Neuron (in vitro differentiated cells): ENCODE measurements around the gene AZU1.
"Not testable (repeated sequence)": the region's sequence is repeated elsewhere in the genome, so short reads cannot be mapped to it uniquely, and the experiment has no call there.

Source experiments
- H2AFZ ChIP-seq: one replicate; pipeline ENCODE4 v1.6.1; 2013; ENCODE audit warnings: low read depth, mild to moderate bottlenecking, inconsistent platforms, low read length, moderate library complexity
- H3K27me3 ChIP-seq: one replicate; pipeline ENCODE4 v1.6.1; 2013; ENCODE audit warnings: low read length; ENCODE audit not compliant: insufficient read depth
- H3K36me3 ChIP-seq: one replicate; pipeline ENCODE4 v1.6.1; 2013; ENCODE audit warnings: low read length; ENCODE audit not compliant: insufficient read depth
- H3K4me1 ChIP-seq: one replicate; pipeline ENCODE4 v1.6.1; 2013; ENCODE audit warnings: low read length; ENCODE audit not compliant: insufficient read depth
- H3K4me3 ChIP-seq: 2 replicates; pipeline ENCODE4 v1.5.1; 2013; ENCODE audit warnings: mild to moderate bottlenecking, low read length, moderate library complexity
- H3K9me3 ChIP-seq: one replicate; pipeline ENCODE4 v1.6.1; 2013; ENCODE audit warnings: low read length

Gene AZU1

DNA sequence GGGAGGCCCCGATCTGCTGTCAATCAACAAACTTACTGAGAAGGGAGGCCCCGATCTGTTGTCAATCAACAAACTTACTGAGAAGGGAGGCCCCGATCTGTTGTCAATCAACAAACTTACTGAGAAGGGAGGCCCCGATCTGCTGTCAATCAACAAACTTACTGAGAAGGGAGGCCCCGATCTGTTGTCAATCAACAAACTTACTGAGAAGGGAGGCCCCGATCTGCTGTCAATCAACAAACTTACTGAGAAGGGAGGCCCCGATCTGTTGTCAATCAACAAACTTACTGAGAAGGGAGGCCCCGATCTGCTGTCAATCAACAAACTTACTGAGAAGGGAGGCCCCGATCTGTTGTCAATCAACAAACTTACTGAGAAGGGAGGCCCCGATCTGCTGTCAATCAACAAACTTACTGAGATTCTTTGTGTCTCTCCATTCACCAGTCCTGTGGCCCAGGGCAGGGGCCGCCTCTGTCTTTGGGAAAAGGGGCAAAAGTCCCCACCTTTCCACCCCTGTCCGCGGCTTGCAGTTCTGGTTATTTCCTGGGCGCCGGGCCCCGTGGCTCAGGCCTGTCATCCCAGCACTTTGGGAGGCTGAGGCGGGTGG is 26.1 kb downstream of the AZU1 start:
- H3K4me1 ChIP-seq, H3K27me3 ChIP-seq, H3K4me3 ChIP-seq, H3K9me3 ChIP-seq, H3K36me3 ChIP-seq, H2AFZ ChIP-seq: not testable (repeated sequence)

DNA sequence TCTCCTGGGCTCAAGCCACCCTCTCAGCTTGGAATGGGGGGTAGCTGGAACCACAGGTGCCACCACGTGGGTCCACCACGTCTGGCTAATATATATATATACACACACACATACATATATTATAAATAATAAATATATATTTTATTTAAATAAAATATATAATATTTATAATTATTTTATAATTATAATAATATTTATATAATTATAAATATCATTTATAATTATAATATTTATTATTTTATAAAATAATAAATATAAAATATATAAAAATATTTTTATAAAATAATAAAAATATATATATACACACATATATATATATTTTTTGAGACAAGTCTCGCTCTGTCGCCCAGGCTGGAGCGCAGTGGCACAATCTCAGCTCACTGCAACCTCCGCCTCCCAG is 26.9 kb downstream of the AZU1 start:
- H2AFZ ChIP-seq: no peak overlapping the region
- no peaks in the 10 kb centered on the region for H3K4me1 ChIP-seq
- H3K27me3 ChIP-seq: no peaks in the 10 kb centered on the region
- H3K9me3 ChIP-seq: no peaks in the 10 kb centered on the region
- no peak overlapping the region for H3K4me3 ChIP-seq
- no peaks in the 10 kb centered on the region for H3K36me3 ChIP-seq

DNA sequence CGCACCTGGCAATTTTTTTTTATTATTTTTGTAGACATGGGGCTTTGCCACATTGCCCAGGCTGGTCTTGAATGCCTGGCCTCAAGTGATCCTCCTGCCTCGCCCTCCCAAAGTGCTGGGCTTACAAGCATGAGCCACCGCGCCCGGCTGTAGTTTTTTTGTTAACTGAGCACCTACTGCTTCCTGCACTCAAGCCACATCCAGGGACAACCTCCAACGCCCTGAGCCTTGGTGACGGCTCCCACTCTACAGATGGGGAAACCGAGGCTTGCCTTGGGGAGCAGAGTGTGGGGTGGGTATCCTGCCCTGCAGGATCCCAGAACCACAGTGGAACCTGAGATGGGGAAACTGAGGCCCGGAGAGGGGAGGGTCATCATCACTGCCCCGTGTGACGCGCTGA is 27.5 kb downstream of the AZU1 start:
- peaks cover 2% of the 10 kb centered on the region for H3K4me1 ChIP-seq
- peaks cover 2% of the 10 kb centered on the region for H3K27me3 ChIP-seq

DNA sequence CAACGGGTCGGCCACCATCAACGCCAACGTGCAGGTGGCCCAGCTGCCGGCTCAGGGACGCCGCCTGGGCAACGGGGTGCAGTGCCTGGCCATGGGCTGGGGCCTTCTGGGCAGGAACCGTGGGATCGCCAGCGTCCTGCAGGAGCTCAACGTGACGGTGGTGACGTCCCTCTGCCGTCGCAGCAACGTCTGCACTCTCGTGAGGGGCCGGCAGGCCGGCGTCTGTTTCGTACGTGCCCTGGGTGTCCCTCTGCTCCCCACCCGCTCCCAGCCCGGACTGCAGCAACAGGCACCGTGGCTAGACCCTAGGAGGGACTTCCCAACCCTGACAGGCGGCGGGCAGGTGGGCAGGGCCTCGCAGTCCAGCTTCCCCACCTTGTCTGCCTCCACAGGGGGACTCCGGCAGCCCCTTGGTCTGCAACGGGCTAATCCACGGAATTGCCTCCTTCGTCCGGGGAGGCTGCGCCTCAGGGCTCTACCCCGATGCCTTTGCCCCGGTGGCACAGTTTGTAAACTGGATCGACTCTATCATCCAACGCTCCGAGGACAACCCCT is 28.0 kb downstream of the AZU1 start:
- H3K4me1 ChIP-seq: peaks cover 2% of the 10 kb centered on the region
- no peak overlapping the region for H2AFZ ChIP-seq
- peaks cover 2% of the 10 kb centered on the region for H3K27me3 ChIP-seq
- no peaks in the 10 kb centered on the region for H3K9me3 ChIP-seq
- H3K36me3 ChIP-seq: no peaks in the 10 kb centered on the region
- no peak overlapping the region for H3K4me3 ChIP-seq

More for the DNA sequence above, 27.5 kb downstream of the AZU1 start:
- Histone ChIP-seq H3K9me3 (no peaks in the 10 kb centered on the region), H3K4me3 (no peak overlapping the region), H2AFZ (no peak overlapping the region), H3K36me3 (no peaks in the 10 kb centered on the region)

DNA sequence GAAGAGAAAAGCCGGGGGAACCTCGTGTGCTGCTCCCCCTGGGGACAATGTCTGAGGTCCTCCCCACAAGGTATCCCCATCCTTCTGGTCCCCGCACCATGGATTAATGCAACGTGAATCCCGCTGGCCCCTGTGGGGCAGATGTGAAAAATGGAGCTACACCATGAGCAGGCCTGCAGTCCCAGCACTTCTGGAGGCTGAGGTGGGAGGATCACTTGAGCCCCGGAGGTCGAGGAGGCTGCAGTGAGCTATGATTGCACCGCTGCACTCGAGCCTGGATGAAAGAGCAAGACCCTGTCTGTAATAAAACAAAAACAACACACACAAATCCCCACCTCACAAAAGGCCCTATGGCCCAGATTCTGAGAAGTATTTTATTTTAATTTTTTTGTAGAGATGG is 30.6 kb downstream of the AZU1 start:
- Histone ChIP-seq H3K27me3 (peaks cover 2% of the 10 kb centered on the region), H2AFZ (no peak overlapping the region), H3K9me3 (no peaks in the 10 kb centered on the region), H3K4me1 (peaks cover 2% of the 10 kb centered on the region), H3K36me3 (no peaks in the 10 kb centered on the region), H3K4me3 (no peak overlapping the region)

DNA sequence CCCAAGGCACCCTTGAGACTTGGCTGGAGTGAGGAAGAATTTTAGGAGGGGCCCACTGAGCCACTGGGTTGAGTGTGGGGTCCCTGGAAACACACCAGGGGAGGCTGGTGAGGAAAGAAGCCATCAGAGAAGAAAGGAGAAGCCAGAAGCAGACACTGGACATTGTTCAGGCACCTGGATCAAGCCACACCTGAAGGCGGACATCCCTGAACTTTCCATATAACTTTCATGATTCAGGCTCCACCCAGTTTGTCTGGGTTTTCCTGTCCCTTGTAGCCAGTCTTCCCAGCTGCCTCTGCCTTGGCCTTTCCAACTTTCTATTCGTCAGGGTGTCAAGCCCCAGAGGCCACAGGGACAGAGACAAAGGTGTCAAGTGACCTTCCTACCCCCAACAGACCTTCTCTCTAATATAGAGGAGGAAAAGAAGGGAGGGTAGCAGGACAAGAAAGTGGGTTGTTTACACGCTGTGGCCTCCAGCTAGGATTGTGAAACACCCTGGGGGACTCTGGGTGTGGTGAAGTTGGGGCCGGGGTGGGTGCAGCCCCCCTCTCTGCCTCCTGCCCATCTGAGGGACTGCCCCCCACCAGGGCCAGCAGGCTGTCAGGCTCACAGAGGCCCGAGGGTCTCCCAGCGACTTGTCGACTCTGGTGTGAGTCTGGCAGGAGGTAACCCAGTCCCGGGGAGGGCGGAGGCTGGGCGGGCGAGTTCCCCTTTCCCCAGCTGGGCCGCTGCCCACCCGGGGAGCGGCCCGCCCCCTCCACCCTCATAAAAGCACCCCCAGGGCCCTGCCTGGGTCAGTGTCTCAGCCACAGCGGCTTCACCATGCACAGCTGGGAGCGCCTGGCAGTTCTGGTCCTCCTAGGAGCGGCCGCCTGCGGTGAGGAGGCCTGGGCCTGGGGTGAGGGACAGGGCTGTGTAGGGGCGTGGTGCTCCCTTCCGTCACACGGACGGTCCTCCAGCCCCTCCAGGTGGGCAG is 31.5 kb downstream of the AZU1 start, which contains the start of gene CFD:
TSS of gene CFD (plus strand) at position 797 of the 976 bp plus-strand sequence. CDS start at position 823, 26 bp downstream.
- H3K4me1 ChIP-seq: peaks cover 2% of the 10 kb centered on the region
- peak within 1 kb of the TSS; percentile 26 for H3K4me3 ChIP-seq
- H3K27me3 ChIP-seq: peaks cover 2% of the 10 kb centered on the region
- H3K9me3 ChIP-seq: no peaks in the 10 kb centered on the region
- no peaks in the 10 kb centered on the region for H3K36me3 ChIP-seq
- no peak within 1 kb of the TSS for H2AFZ ChIP-seq

DNA sequence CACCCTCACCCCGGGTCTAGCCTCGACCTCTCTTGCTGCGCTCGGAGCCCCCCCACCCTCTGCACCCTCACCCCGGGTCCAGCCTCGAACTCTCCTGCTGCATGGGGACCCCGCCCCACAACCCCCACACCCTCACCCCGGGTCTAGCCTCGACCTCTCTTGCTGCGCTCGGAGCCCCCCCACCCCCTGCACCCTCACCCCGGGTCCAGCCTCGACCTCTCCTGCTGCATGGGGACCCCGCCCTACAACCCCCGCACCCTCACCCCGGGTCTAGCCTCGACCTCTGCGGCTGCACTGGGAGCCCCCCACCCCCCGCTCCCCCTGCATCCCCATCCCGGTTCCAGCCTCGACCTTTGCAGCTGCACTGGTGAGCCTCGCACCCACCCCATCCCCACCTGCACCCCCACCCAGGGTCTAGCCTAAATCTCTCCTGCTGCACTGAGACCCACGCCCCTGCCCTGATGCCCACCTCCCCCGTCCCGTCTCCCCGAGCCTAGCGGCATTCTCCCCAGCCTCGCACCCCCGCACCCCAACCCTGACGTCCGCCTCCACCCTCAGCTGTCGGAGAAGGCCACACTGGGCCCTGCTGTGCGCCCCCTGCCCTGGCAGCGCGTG is 33.6 kb downstream of the AZU1 start:
- Histone ChIP-seq H2AFZ (no peak overlapping the region), H3K4me3 (no peak overlapping the region), H3K27me3 (peaks cover 2% of the 10 kb centered on the region), H3K9me3 (no peaks in the 10 kb centered on the region), H3K36me3 (no peaks in the 10 kb centered on the region), H3K4me1 (peaks cover 2% of the 10 kb centered on the region)

DNA sequence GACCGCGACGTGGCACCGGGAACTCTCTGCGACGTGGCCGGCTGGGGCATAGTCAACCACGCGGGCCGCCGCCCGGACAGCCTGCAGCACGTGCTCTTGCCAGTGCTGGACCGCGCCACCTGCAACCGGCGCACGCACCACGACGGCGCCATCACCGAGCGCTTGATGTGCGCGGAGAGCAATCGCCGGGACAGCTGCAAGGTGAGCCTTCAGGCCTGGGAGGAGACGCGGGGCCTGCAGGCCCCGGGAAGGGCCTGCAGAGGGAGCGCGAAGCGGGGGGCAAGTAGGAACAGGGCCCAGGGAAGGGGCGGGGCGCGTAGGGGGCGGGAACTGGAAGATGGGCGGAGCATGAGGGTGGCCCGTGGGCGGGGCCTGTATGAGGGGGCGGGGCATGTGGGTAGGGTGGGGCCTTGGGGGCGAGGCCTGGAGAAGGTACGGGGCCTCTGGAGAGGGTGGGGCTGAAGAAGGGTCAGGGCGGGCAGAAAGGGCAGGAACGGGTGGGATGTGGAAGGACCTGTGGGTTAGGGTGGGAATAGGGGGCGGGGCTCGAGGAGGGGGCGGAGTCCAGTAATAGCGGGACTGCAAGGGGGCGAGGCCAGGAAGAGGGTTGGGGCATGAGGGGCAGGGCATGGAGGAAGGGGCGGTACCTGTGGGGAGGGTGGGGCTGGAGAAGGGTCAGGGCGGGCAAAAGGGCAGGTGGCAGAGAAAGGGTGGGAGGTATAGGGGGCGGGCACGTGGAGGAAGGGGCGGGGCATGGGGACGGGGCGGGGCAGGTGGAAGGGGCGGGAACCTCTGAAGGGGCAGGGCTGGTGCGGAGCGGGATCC is 34.3 kb downstream of the AZU1 start:
- H3K27me3 ChIP-seq: peaks cover 2% of the 10 kb centered on the region
- no peaks in the 10 kb centered on the region for H3K9me3 ChIP-seq
- H3K36me3 ChIP-seq: no peaks in the 10 kb centered on the region
- no peak overlapping the region for H3K4me3 ChIP-seq
- peaks cover 2% of the 10 kb centered on the region for H3K4me1 ChIP-seq
- no peak overlapping the region for H2AFZ ChIP-seq

DNA sequence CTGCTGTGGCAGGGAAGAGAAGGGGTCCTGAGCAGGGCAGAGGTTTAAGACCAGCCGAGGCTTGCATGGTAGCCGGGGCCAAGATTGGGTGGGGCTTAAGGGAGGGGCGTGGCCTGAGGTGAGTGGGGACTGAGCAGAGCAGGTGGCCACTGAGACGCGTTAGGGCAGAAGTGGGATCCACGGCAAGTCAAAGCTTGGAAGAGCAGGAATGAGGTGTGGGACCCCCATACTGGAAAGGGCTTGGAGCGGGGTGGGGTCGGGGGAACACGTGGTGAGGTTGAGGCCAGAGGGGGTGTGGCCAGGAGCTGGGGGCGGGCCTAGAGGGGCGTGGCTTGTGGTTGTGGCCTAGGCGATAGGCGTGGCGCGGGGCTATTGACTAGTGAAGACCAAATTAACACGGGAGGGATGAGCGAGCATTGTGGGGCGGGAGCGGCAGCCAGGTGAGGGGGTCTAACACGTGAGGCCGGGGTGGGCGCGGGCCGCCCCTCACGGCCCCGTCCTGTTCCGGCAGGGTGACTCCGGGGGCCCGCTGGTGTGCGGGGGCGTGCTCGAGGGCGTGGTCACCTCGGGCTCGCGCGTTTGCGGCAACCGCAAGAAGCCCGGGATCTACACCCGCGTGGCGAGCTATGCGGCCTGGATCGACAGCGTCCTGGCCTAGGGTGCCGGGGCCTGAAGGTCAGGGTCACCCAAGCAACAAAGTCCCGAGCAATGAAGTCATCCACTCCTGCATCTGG is 35.1 kb downstream of the AZU1 start:
- peaks cover 2% of the 10 kb centered on the region for H3K27me3 ChIP-seq

DNA sequence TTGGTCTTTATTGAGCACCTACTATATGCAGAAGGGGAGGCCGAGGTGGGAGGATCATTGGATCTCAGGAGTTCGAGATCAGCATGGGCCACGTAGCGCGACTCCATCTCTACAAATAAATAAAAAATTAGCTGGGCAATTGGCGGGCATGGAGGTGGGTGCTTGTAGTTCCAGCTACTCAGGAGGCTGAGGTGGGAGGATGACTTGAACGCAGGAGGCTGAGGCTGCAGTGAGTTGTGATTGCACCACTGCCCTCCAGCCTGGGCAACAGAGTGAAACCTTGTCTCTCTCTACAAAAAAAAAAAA is 35.6 kb downstream of the AZU1 start:
- H3K36me3 ChIP-seq: peaks cover 13% of the 10 kb centered on the region
- peaks cover 2% of the 10 kb centered on the region for H3K27me3 ChIP-seq
- peaks cover 1% of the 10 kb centered on the region for H3K9me3 ChIP-seq
- H2AFZ ChIP-seq: no peak overlapping the region
- H3K4me3 ChIP-seq: no peak overlapping the region
- peaks cover 2% of the 10 kb centered on the region for H3K4me1 ChIP-seq

More for the DNA sequence above, 35.1 kb downstream of the AZU1 start:
- Histone ChIP-seq H2AFZ (no peak overlapping the region), H3K4me3 (no peak overlapping the region), H3K36me3 (peaks cover 7% of the 10 kb centered on the region), H3K4me1 (peaks cover 2% of the 10 kb centered on the region), H3K9me3 (no peaks in the 10 kb centered on the region)

DNA sequence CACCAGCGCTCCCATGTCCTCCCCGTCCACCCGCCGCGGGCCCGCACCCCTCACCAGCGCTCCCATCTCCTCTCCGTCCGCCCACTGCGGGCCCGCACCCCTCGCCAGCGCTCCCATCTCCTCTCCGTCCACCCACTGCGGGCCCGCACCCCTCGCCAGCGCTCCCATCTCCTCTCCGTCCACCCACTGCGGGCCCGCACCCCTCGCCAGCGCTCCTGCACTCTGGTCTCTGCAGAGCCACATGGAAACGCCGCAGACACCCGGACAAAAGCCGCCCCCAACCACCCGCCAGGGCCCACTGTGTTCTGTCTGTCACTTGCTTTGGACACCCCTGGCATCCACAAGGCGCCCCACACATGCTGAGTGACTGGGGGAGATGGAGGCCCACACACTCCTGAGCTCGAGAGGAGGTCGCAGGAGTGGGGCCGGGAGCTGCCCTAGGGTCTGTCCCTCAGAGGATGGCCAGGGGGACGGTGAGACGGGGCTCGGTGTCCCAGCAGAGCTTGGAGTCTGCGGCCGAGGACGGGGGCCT is 39.2 kb downstream of the AZU1 start:
- H2AFZ ChIP-seq: no peak overlapping the region
- peaks cover 4% of the 10 kb centered on the region for H3K9me3 ChIP-seq
- H3K4me1 ChIP-seq: no peaks in the 10 kb centered on the region
- H3K4me3 ChIP-seq: no peak overlapping the region
- peaks cover 41% of the 10 kb centered on the region for H3K36me3 ChIP-seq
- no peaks in the 10 kb centered on the region for H3K27me3 ChIP-seq

DNA sequence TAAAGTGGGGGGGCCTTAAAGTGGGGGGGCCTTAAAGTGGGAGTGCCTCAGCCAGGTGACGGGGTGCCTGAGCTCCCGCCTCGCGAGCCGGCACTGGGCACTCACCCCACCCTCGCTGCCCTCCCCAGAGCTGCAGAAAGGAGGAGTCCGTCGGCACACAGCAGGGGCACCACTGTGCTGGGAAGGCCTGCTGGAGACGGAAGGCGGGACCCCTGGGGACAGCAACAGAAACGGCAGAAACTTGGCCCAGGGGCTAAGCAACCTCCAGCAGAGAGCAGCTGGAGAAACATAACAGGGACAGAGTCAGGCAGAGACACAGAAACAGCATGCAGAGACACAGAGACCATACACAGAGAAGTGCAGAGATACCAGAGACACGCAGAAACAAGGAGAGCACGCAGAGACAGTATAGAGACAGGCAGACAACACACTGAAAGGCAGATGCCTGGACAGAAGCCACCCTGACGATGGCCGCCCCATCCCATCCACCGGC is 39.7 kb downstream of the AZU1 start:
- Histone ChIP-seq H3K9me3 (peaks cover 4% of the 10 kb centered on the region), H3K4me3 (no peak overlapping the region), H3K27me3 (no peaks in the 10 kb centered on the region), H3K4me1 (no peaks in the 10 kb centered on the region), H2AFZ (no peak overlapping the region), H3K36me3 (peaks cover 43% of the 10 kb centered on the region)
